KOPT-K1 (cell line): Measurements from ENCODE around the gene EMILIN2.

ENCODE experiments used
- H3K27ac ChIP-seq: fragments of 200-600 bp; sonication (generic); 2 replicates; pipeline ENCODE4 v1.5.1; 2016; ENCODE audit warnings: antibody characterized with exemption, mild to moderate bottlenecking, low read depth, low read length; ENCODE audit not compliant: poor library complexity, severe bottlenecking
- H3K36me3 ChIP-seq: fragments of 200-600 bp; sonication (generic); 2 replicates; pipeline ENCODE4 v1.5.1; 2017; ENCODE audit warnings: antibody characterized with exemption, mild to moderate bottlenecking, low read length, moderate library complexity; ENCODE audit not compliant: insufficient read depth
- H3K9me3 ChIP-seq: fragments of 200-600 bp; sonication (generic); 2 replicates; pipeline ENCODE4 v1.5.1; 2017; ENCODE audit warnings: antibody characterized with exemption, low read length, mild to moderate bottlenecking; ENCODE audit not compliant: insufficient read depth, poor library complexity, severe bottlenecking

EMILIN2 gene

GRCh38 chr18:2919600-2919999 is 72.8 kb downstream of the EMILIN2 start:
- Histone ChIP-seq H3K36me3 (peaks cover 99% of the 10 kb centered on the region), H3K9me3 (no peaks in the 10 kb centered on the region), H3K27ac (no peak overlapping the region)

- Histone ChIP-seq H3K9me3 (no peaks in the 10 kb centered on the region), H3K36me3 (peaks cover 99% of the 10 kb centered on the region), H3K27ac (no peak overlapping the region)
Measured at GRCh38 chr18:2920027-2920426, 73.2 kb downstream of the EMILIN2 start.

GRCh38 chr18:2920546-2921343 is 73.9 kb downstream of the EMILIN2 start:
- no peak overlapping the region for H3K27ac ChIP-seq
- no peaks in the 10 kb centered on the region for H3K9me3 ChIP-seq
- peaks cover 99% of the 10 kb centered on the region for H3K36me3 ChIP-seq

GRCh38 chr18:2921778-2922177 is 75.0 kb downstream of the EMILIN2 start:
- Histone ChIP-seq H3K9me3 (no peaks in the 10 kb centered on the region), H3K27ac (no peak overlapping the region), H3K36me3 (peaks cover 99% of the 10 kb centered on the region)

- Histone ChIP-seq H3K36me3 (peaks cover 99% of the 10 kb centered on the region), H3K9me3 (no peaks in the 10 kb centered on the region), H3K27ac (no peak overlapping the region)
Measured at GRCh38 chr18:2923464-2923863, 76.7 kb downstream of the EMILIN2 start.

GRCh38 chr18:2924920-2925319 is 78.1 kb downstream of the EMILIN2 start:
- Histone ChIP-seq H3K36me3 (peaks cover 99% of the 10 kb centered on the region), H3K27ac (no peak overlapping the region), H3K9me3 (no peaks in the 10 kb centered on the region)

GRCh38 chr18:2926528-2926927 is 79.7 kb downstream of the EMILIN2 start:
- peaks cover 99% of the 10 kb centered on the region for H3K36me3 ChIP-seq
- no peak overlapping the region for H3K27ac ChIP-seq
- H3K9me3 ChIP-seq: no peaks in the 10 kb centered on the region

GRCh38 chr18:2927745-2928144 is 80.9 kb downstream of the EMILIN2 start:
- Histone ChIP-seq H3K27ac (no peak overlapping the region), H3K9me3 (no peaks in the 10 kb centered on the region), H3K36me3 (peaks cover 92% of the 10 kb centered on the region)

GRCh38 chr18:2932247-2933181 is 85.7 kb downstream of the EMILIN2 start:
- H3K9me3 ChIP-seq: no peaks in the 10 kb centered on the region
- H3K27ac ChIP-seq: no peak overlapping the region
- peaks cover 86% of the 10 kb centered on the region for H3K36me3 ChIP-seq

- no peaks in the 10 kb centered on the region for H3K9me3 ChIP-seq
- H3K36me3 ChIP-seq: peaks cover 86% of the 10 kb centered on the region
- no peak overlapping the region for H3K27ac ChIP-seq
Measured at GRCh38 chr18:2933995-2934394, 87.2 kb downstream of the EMILIN2 start.

- no peaks in the 10 kb centered on the region for H3K9me3 ChIP-seq
Measured at GRCh38 chr18:2935438-2936192, 88.8 kb downstream of the EMILIN2 start.

GRCh38 chr18:2939317-2939716 is 92.5 kb downstream of the EMILIN2 start:
- peaks cover 60% of the 10 kb centered on the region for H3K36me3 ChIP-seq
- H3K27ac ChIP-seq: no peak overlapping the region
- H3K9me3 ChIP-seq: no peaks in the 10 kb centered on the region

More at GRCh38 chr18:2935438-2936192, 88.8 kb downstream of the EMILIN2 start:
- peaks cover 85% of the 10 kb centered on the region for H3K36me3 ChIP-seq
- H3K27ac ChIP-seq: no peak overlapping the region

- H3K27ac ChIP-seq: no peak overlapping the region
Measured at GRCh38 chr18:2948038-2948437, 101.2 kb downstream of the EMILIN2 start.

GRCh38 chr18:2952605-2953004 is 105.8 kb downstream of the EMILIN2 start:
- peaks cover 90% of the 10 kb centered on the region for H3K36me3 ChIP-seq

More at GRCh38 chr18:2948038-2948437, 101.2 kb downstream of the EMILIN2 start:
- Histone ChIP-seq H3K9me3 (no peaks in the 10 kb centered on the region), H3K36me3 (peaks cover 66% of the 10 kb centered on the region)

More at GRCh38 chr18:2952605-2953004, 105.8 kb downstream of the EMILIN2 start:
- Histone ChIP-seq H3K27ac (no peak overlapping the region), H3K9me3 (no peaks in the 10 kb centered on the region)
